Smooth muscle cell (in vitro differentiated cells): ENCODE results near the gene TMA16. TPM values are rescaled to one million over a fixed set of nuclear protein-coding genes. Genes with fewer than 3 reads are reported as not detected.

Source experiments
- DNase-seq: peaks from one replicate; lab custom pipeline; 2025; ENCODE audit not compliant: unreplicated experiment; lab: John Stamatoyannopoulos, UW
- H2AFZ ChIP-seq: fragments of 200-600 bp; sonication (generic); 2 replicates; pipeline ENCODE4 v1.6.0; 2016; ENCODE audit warnings: antibody characterized with exemption, low read depth, mild to moderate bottlenecking
- H3F3A ChIP-seq: fragments of 200-600 bp; sonication (generic); 2 replicates; pipeline ENCODE4 v1.6.0; 2017; ENCODE audit warnings: antibody characterized with exemption, low read depth
- H3K27ac ChIP-seq: fragments of 200-600 bp; sonication (generic); 2 replicates; pipeline ENCODE4 v1.5.1; 2016; ENCODE audit warnings: low read depth, mild to moderate bottlenecking
- H3K27me3 ChIP-seq: fragments of 200-600 bp; sonication (generic); 2 replicates; pipeline ENCODE4 v1.6.1; 2016; ENCODE audit warnings: low read depth, mild to moderate bottlenecking
- H3K36me3 ChIP-seq: fragments of 200-600 bp; sonication (generic); 2 replicates; pipeline ENCODE4 v1.5.1; 2016; ENCODE audit warnings: low read depth
- H3K4me1 ChIP-seq: fragments of 200-600 bp; sonication (generic); 2 replicates; pipeline ENCODE4 v1.5.1; 2016; ENCODE audit warnings: low read depth
- H3K4me2 ChIP-seq: fragments of 200-600 bp; sonication (generic); 2 replicates; pipeline ENCODE4 v1.6.0; 2016; ENCODE audit warnings: mild to moderate bottlenecking
- H3K4me3 ChIP-seq: fragments of 200-600 bp; sonication (generic); 2 replicates; pipeline ENCODE4 v1.5.1; 2016; ENCODE audit warnings: mild to moderate bottlenecking
- H3K79me2 ChIP-seq: fragments of 200-600 bp; sonication (generic); 2 replicates; pipeline ENCODE4 v1.6.0; 2016; ENCODE audit warnings: low read depth, mild to moderate bottlenecking
- H3K9ac ChIP-seq: fragments of 200-600 bp; sonication (generic); 2 replicates; pipeline ENCODE4 v1.6.0; 2016; ENCODE audit warnings: low read depth
- H3K9me3 ChIP-seq: fragments of 200-600 bp; sonication (generic); replicated peaks from 2 replicates; pipeline ENCODE4 v1.5.1; 2016; ENCODE audit warnings: low read depth
- H4K20me1 ChIP-seq: fragments of 200-600 bp; sonication (generic); 2 replicates; pipeline ENCODE4 v1.6.0; 2016; ENCODE audit warnings: low read depth
- CTCF ChIP-seq: fragments of 200-600 bp; sonication (generic); IDR thresholded peaks from 2 replicates; pipeline ENCODE4 v1.5.1; 2017; ENCODE audit warnings: borderline replicate concordance, mild to moderate bottlenecking, antibody characterized with exemption; ENCODE audit not compliant: insufficient read depth, poor library complexity, severe bottlenecking
- WGBS: methylation state at CpG from one replicate; pipeline ENCODE4 v1.1.7; 2016; ENCODE audit warnings: low lambda C conversion rate; 5-methylcytosine and 5-hydroxymethylcytosine counted together
- polyA plus RNA-seq: library from polyadenylated mRNA; unstranded; fragments of >200 nt; fragmentation: Nextera tagmentation; extraction: Ambion mirVana; gene quantifications from 2 replicates; pipeline ENCODE4 v1.2.1, GENCODE V29; 2016
- total RNA-seq: library from RNA; depleted of rRNA; stranded (reverse); fragments of >200 nt; gene quantifications from 2 replicates; pipeline ENCODE4 v1.2.3, GENCODE V29; 2014

Gene TMA16
- total and polyA plus RNA-seq, 2 experiments from 2014 or later, result 20.6 to 26.9 TPM

DNA sequence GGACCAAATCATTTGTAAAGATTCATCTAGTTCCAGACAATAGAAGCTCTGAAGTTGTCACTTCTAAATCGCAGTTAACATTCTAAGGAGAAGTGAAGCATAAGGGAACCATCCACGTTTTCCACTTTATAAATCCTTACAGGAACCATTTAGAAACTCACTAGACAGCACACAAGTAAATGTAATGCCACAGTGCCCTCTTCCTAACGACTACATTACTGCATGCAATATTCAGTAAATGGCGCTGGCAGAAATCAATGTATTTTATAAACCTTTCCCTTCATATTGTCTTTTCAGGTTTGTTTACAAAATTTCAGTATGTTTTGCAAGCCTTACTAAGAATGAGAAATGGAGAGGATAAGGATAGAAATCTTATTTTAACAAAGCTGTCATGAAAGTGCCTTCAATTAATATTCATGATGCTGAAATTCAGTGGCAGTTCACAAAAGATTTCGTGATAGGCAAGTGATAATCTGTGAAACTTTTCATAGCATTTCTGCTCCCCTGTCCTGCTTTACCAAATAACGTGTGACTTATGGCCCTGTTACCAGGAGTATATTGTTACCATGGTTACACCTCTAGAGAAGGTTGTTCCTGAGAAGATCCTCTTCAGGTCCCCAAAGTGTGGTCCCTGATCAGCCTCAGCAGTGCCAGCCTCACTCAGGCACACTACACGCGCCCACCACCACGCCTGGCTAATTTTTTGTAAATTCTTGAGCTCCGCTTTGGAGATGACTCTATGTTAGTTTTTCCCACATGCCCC, 54.2 kb downstream of the TMA16 start:
- Histone ChIP-seq H3K27ac (no peak overlapping the region), H3F3A (no peaks in the 10 kb centered on the region), H2AFZ (no peak overlapping the region), H3K79me2 (no peaks in the 10 kb centered on the region), H3K4me2 (no peak overlapping the region), H3K9me3 (no peaks in the 10 kb centered on the region), H3K36me3 (no peaks in the 10 kb centered on the region), H3K4me1 (no peaks in the 10 kb centered on the region), H4K20me1 (no peaks in the 10 kb centered on the region), H3K9ac (no peak overlapping the region), H3K27me3 (no peaks in the 10 kb centered on the region), H3K4me3 (no peak overlapping the region)
- WGBS, result 53% methylated on average over 10 of the region's 10 CpGs
- no peak for DNase-seq
- TF ChIP-seq CTCF, result peak; percentile 70

DNA sequence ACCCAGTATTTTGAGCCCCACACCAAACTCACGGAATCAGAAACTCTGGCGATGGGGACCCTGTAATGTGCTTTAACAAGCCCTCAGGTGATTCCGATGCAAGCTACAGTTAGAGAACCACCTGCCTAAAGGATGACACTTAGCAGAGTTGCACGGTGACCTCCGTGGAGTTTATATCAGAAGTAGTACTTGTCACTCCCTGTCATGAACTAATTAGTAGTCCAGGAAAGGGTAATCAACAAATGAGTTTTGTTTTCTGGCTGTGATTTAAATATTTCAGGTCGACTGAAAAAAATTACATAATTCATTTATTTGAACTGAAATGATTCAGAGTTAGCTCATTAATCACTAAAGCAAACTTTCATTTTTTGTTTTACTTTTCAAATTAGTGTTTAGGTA, 56.4 kb downstream of the TMA16 start:
- H3K27ac ChIP-seq, result no peak overlapping the region
- no peak for DNase-seq
- TF ChIP-seq CTCF, result no peak
- no peaks in the 10 kb centered on the region for H3K9me3 ChIP-seq
- no peak overlapping the region for H2AFZ ChIP-seq
- H3K4me3 ChIP-seq, result no peak overlapping the region
- H3K9ac ChIP-seq, result no peak overlapping the region
- H3F3A ChIP-seq, result no peaks in the 10 kb centered on the region
- H4K20me1 ChIP-seq, result no peaks in the 10 kb centered on the region
- H3K36me3 ChIP-seq, result no peaks in the 10 kb centered on the region
- no peaks in the 10 kb centered on the region for H3K4me1 ChIP-seq
- peak overlapping the region; percentile 89 for H3K4me2 ChIP-seq
- 72% methylated on average over 6 of the region's 6 CpGs for WGBS
- no peaks in the 10 kb centered on the region for H3K79me2 ChIP-seq
- H3K27me3 ChIP-seq, result no peaks in the 10 kb centered on the region

DNA sequence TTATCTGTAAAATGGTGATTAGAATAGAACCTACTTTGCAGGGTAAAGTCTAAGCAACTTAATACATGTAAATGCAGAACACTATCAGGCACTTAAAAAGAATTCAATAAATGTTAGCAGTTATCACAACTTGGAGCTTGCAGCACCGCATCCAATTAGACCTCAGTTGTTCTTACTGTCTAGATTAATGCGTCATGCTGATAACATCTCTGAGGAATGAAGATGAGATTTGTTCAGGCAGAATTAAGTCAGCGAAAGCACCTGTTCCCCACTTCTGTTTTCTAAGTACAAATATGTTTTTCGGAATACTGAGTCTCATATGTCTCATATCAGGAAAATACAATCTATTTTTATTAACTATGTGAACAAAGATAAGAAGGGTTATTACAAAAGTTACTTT, 58.7 kb downstream of the TMA16 start:
- H3F3A ChIP-seq, result no peaks in the 10 kb centered on the region
- no peak overlapping the region for H3K9ac ChIP-seq
- no peaks in the 10 kb centered on the region for H3K27me3 ChIP-seq
- H3K9me3 ChIP-seq, result no peaks in the 10 kb centered on the region
- H4K20me1 ChIP-seq, result no peaks in the 10 kb centered on the region
- no peaks in the 10 kb centered on the region for H3K79me2 ChIP-seq
- DNase-seq, result no peak
- H3K36me3 ChIP-seq, result no peaks in the 10 kb centered on the region
- no peak overlapping the region for H3K4me3 ChIP-seq
- TF ChIP-seq CTCF, result no peak
- 91% methylated on average over 4 of the region's 4 CpGs for WGBS
- H2AFZ ChIP-seq, result no peak overlapping the region
- H3K4me1 ChIP-seq, result no peaks in the 10 kb centered on the region
- no peak overlapping the region for H3K27ac ChIP-seq
- no peak overlapping the region for H3K4me2 ChIP-seq
